22Rv1 (cell line): ENCODE data around the gene MAP4K1.
A peak's percentile ranks its signal among the peaks of the same experiment; 100 is the strongest.

ENCODE experiments used
- H3K27ac ChIP-seq: fragments of 450-650 bp; 2 replicates; pipeline ENCODE4 v1.5.1; 2017
- ZFX ChIP-seq: fragments of 450-650 bp; IDR thresholded peaks from 2 replicates; pipeline ENCODE4 v1.6.1; 2017; ENCODE audit warnings: antibody characterized with exemption, borderline replicate concordance
- TF ChIP-seq, protein P1 (sequence below): fragments of 450-650 bp; IDR thresholded peaks from 2 replicates; pipeline ENCODE4 v1.5.1; 2017; ENCODE audit warnings: mild to moderate bottlenecking

Gene MAP4K1

DNA sequence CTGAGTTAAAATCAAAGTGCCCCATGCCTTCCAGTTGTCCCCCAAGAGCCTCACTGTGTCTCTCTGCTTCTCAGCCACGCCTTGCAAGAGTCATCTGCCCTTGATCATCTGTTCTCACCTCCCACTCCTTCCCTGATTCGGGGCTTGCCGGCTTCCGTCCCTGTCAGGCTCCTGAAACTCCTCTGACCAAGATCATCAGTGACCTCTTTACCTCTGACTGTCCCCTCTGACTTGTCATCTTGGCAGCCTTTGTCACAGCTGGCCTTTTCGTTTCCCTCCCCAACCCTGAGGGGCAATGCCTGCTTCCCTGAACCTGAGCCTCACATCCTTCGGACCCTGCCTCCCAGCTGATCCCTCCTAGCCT, 66.3 kb downstream of the MAP4K1 start:
- H3K27ac ChIP-seq, result no peak overlapping the region
- TF ChIP-seq, protein P1, sequence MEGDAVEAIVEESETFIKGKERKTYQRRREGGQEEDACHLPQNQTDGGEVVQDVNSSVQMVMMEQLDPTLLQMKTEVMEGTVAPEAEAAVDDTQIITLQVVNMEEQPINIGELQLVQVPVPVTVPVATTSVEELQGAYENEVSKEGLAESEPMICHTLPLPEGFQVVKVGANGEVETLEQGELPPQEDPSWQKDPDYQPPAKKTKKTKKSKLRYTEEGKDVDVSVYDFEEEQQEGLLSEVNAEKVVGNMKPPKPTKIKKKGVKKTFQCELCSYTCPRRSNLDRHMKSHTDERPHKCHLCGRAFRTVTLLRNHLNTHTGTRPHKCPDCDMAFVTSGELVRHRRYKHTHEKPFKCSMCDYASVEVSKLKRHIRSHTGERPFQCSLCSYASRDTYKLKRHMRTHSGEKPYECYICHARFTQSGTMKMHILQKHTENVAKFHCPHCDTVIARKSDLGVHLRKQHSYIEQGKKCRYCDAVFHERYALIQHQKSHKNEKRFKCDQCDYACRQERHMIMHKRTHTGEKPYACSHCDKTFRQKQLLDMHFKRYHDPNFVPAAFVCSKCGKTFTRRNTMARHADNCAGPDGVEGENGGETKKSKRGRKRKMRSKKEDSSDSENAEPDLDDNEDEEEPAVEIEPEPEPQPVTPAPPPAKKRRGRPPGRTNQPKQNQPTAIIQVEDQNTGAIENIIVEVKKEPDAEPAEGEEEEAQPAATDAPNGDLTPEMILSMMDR, result no peak
- TF ChIP-seq ZFX, result no peak

DNA sequence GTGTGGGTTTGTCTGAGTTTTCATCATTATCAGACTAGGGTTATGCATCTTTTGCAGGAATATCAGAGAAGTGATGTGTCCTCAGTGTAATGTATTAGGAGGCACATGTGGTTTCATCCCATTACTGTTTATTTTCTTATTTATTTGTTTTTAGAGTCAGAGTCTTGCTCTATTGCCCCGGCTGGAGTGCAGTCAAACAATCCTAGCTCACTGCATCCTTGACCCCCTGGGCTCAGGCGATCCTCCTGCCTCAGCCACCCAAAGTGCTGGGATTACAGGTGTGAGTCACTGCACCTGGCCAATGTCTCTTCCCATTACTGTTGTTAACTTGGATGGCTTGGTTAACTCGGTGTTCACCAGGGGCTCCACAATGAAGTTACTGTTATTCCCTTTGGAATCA, 67.4 kb downstream of the MAP4K1 start:
- no peak overlapping the region for H3K27ac ChIP-seq
- TF ChIP-seq, protein P1, result no peak
- TF ChIP-seq ZFX, result no peak

DNA sequence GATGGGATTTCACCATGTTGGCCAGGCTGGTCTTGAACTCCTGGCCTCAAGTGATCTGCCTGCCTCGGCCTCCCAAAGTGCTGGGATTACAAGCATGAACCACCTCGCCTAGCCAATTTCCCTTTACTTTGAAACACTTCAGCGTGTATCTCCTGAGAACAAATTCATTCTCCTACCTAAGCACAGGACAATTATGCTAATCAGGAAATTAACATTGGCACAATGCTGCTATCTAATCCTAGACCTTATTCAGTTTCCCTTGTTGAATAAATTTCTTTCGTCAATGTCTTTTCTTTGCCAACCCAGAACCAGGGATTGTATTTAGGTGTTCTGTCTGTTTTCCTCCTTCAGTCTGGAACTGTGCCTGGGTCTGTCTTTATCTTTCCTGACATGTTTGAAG, 67.8 kb downstream of the MAP4K1 start:
- TF ChIP-seq, protein P1, result no peak
- TF ChIP-seq ZFX, result no peak
- H3K27ac ChIP-seq, result no peak overlapping the region

DNA sequence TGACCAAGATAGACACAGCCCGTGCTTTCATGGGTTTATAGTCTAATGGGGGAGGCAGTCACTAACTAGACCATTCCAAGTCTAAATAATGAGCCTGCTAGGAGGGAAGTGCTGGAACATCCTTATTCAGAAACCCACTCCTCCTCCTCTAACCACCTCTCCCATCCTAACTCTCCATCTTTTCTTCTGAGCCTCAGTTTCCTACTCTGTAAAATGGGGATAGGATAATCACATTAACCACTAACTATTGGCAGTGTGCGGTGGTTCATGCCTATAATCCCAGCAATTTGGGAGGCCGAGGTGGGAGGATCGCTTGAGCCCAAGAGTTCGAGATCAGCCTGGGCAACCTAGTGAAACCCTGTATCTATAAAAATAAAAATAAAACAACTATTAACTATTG, 68.7 kb downstream of the MAP4K1 start:
- H3K27ac ChIP-seq, result no peak overlapping the region
- TF ChIP-seq, protein P1, result no peak
- no peak for TF ChIP-seq ZFX

DNA sequence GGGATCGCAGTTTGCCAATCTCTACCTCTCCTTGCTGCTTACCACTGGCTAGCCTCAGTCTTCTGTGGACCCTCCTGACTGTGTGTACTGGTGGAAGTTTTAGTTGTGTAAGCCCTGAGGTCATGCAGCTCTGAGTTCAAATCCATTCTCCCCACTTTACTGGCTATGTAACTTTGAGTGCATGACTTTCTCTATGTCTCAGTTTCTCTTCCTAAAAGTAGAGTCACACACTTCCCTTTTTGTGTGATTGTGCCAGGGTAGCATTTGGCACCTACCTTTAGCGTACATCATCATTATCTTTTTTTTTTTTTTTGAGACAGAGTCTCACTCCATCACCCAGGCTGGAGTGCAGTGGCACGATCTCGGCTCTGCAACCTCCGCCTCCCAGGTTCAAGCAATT, 70.3 kb downstream of the MAP4K1 start:
- TF ChIP-seq, protein P1, result no peak
- TF ChIP-seq ZFX, result no peak
- H3K27ac ChIP-seq, result no peak overlapping the region

DNA sequence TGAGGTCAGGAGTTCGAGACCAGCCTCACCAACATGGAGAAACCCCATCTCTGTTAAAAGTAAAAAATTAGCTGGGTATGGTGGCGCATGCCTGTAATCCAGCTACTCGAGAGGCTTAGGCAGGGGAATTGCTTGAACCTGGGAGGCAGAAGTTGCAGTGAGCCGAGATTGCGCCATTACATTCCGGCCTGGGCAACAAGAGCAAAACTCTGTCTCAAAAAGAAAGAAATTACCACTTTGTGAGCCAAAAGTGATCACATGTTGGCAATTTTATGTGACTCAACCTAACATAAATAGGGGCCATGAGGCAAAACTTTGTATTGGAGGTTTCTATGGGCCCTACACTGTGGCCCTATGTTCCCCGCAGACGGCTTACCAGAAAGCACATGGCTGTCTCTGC, 72.2 kb downstream of the MAP4K1 start:
- no peak overlapping the region for H3K27ac ChIP-seq
- TF ChIP-seq ZFX, result no peak
- TF ChIP-seq, protein P1, result no peak

DNA sequence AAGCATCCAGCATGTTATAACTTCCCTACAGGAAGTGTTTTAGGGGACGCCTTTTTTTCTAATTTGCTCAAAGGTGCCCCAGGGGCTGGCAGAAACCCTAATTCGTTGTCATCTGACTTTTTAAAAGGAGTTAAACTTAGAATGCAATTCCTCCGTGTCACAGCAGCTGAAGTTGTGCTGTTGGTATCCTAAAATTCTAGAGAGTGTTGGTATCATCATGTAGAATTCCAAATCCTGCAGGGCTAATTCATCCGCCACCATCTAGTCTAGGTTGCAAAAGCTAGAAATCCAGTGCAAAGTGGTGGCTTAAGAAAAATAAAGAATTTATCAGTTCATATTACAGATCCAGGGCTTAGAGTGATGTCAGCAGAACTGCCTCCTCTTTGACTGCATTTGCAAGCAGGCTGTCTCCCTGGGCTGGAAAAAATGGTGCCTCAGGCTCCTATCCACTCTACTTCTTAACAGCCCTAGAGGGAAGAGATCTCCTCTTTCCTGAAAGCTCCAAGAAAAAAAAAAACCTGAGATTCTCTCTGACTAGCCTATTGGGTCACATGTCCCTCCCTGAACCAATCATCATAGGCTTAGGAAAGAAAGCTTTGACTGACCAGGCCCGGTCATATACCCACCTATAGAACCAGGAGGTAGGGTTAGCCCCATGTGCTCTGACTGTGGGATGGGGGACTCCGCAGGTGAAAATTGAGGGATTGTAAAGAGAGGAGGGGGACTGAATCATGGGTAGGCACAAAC, 73.0 kb downstream of the MAP4K1 start:
- no peak for TF ChIP-seq ZFX
- TF ChIP-seq, protein P1, result peak; percentile 46
- peak overlapping the region; percentile 81 for H3K27ac ChIP-seq
